ENCODE measurements around the gene ZBTB7C.

The ZBTB7C gene

GRCh38 chr18:48367557-48367956, 41.6 kb downstream of the ZBTB7C start:
- in situ Hi-C loops (cut with HindIII; ENCODE audit: low sequenced_read_pairs), result no loop called here
- TF ChIP-seq CTCF (IDR thresholded peaks at IDR 0.05; ENCODE audit: low read depth, low read length, missing control alignments), result no peak
- no peak overlapping the region for H3K4me3 ChIP-seq (ENCODE audit: low read depth, low read length)
- DNase-seq (ENCODE audit: low read depth), result no peak

- in situ Hi-C loops (cut with HindIII; ENCODE audit: low sequenced_read_pairs), result no loop called here
- H3K4me3 ChIP-seq (ENCODE audit: low read depth, low read length), result no peak overlapping the region
- DNase-seq (ENCODE audit: low read depth), result no peak
- no peak for TF ChIP-seq CTCF (IDR thresholded peaks at IDR 0.05; ENCODE audit: low read depth, low read length, missing control alignments)
Measured at GRCh38 chr18:48365965-48366364, 43.2 kb downstream of the ZBTB7C start.

- in situ Hi-C loops (cut with HindIII; ENCODE audit: low sequenced_read_pairs), result no loop called here
- no peak for DNase-seq (ENCODE audit: low read depth)
- H3K4me3 ChIP-seq (ENCODE audit: low read depth, low read length), result no peak overlapping the region
- TF ChIP-seq CTCF (IDR thresholded peaks at IDR 0.05; ENCODE audit: low read depth, low read length, missing control alignments), result no peak
Measured at GRCh38 chr18:48364146-48364545, 45.0 kb downstream of the ZBTB7C start.

- in situ Hi-C loops (cut with HindIII; ENCODE audit: low sequenced_read_pairs), result no loop called here
- no peak overlapping the region for H3K4me3 ChIP-seq (ENCODE audit: low read depth, low read length)
- TF ChIP-seq CTCF (IDR thresholded peaks at IDR 0.05; ENCODE audit: low read depth, low read length, missing control alignments), result no peak
- no peak for DNase-seq (ENCODE audit: low read depth)
Measured at GRCh38 chr18:48363175-48363574, 46.0 kb downstream of the ZBTB7C start.

- no peak for TF ChIP-seq CTCF (IDR thresholded peaks at IDR 0.05; ENCODE audit: low read depth, low read length, missing control alignments)
- H3K4me3 ChIP-seq (ENCODE audit: low read depth, low read length), result no peak overlapping the region
- DNase-seq (ENCODE audit: low read depth), result no peak
- in situ Hi-C loops (cut with HindIII; ENCODE audit: low sequenced_read_pairs), result no loop called here
Measured at GRCh38 chr18:48361801-48362200, 47.4 kb downstream of the ZBTB7C start.

GRCh38 chr18:48360376-48361021, 48.7 kb downstream of the ZBTB7C start:
- no peak for DNase-seq (ENCODE audit: low read depth)

More at GRCh38 chr18:48360376-48361021, 48.7 kb downstream of the ZBTB7C start:
- H3K4me3 ChIP-seq (ENCODE audit: low read depth, low read length), result no peak overlapping the region
- TF ChIP-seq CTCF (IDR thresholded peaks at IDR 0.05; ENCODE audit: low read depth, low read length, missing control alignments), result no peak
- in situ Hi-C loops (cut with HindIII; ENCODE audit: low sequenced_read_pairs), result no loop called here
